Measurements from ENCODE around the gene RCOR2. TPM values are rescaled to one million over a fixed set of nuclear protein-coding genes. Genes with fewer than 3 reads are reported as not detected.

Gene RCOR2
- total and polyA plus RNA-seq, 2 experiments from 2014 or later: 5.5 to 66.9 TPM

DNA sequence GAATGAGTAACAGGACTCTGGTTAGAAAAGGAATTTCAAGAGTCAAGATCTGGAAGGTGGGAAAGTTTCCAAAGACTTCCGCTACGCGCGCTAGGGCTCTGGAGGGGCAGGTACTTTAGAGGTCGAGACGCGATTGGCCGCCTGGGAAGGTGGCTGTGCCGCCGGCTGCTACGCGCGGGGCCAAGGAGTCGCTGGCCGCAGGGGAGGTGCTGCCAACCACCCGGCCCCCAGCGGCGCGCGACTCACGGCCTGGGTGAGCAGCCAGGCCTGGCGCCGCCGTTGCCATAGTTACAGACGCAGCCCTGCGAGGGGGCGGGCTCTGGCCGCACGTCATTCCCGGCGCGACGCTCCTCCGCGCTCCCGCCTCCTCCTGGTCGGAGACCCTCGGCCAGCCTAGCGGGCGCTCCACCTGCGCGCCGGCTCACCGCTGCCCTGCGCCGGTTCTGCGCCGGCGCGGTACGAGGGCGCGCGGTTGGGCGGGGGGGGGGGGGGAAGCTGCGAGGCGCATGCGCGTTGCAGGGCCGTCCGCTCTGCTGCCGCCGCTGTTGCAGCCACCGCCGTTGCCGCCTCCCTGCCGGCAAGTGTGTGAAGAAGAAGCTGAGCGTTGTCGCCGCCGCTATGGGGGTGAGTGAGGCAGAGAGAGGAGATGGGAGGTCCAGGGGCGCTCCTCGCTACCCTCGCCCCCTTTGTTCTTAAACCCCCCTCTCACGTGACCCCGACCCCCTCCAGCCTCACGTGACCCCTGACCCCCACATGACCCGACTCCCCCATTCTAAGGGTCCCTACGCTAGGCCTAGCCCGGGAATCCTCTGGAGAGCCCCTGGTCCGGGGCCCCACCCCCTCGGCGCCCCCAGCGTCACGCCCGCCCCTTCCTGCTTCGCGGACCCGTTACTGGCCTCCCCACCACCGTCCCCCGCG lies 21.8 kb upstream of the RCOR2 start, which contains the start of gene NAA40:
NAA40 (plus strand) TSS at position 524 of the 918 bp plus-strand sequence; CDS start at position 619, 95 bp downstream.
- Histone ChIP-seq H2AFZ (peak within 1 kb of the TSS; percentile 97), H3K4me2 (peak within 1 kb of the TSS; percentile 96), H3K9me2 (ENCODE audit: insufficient read depth) (no peaks in the 10 kb centered on the region), H3K4me1 (ENCODE audit: insufficient read depth) (peaks cover 8% of the 10 kb centered on the region), H3K27ac (ENCODE audit: low read depth) (peak within 1 kb of the TSS; percentile 95), H3F3A (replicated peaks; ENCODE audit: low read depth) (peaks cover 23% of the 10 kb centered on the region), H3K4me3 (peak within 1 kb of the TSS; percentile 76), H4K20me1 (replicated peaks; ENCODE audit: insufficient read depth) (peaks cover 25% of the 10 kb centered on the region), H3K79me2 (replicated peaks; ENCODE audit: insufficient read depth) (peaks cover 46% of the 10 kb centered on the region), H3K27me3 (ENCODE audit: insufficient read depth) (no peaks in the 10 kb centered on the region), H3K36me3 (ENCODE audit: insufficient read depth) (no peaks in the 10 kb centered on the region)
- Mint-ChIP-seq H3K4me1 (peaks cover 14% of the 10 kb centered on the region), H3K27ac (peak within 1 kb of the TSS; percentile 87), H3K36me3 (ENCODE audit: low read depth) (no peaks in the 10 kb centered on the region; the same call in 2 of the 3 replicates), H3K9me3 (no peaks in the 10 kb centered on the region), H3K4me3 (peak within 1 kb of the TSS; percentile 81), H3K27me3 (ENCODE audit: insufficient read depth, low read depth, poor library complexity) (peaks cover 18% of the 10 kb centered on the region)
- peak; percentile 96 for DNase-seq (ENCODE audit: low spot score)
- TF ChIP-seq STAT1 (IDR thresholded peaks at IDR 0.05; ENCODE audit: unreplicated experiment) (no peak), CREB1 (CRISPR knock-in tag; IDR thresholded peaks at IDR 0.05; ENCODE audit: low read depth) (peak; percentile 98), EZH2 (IDR thresholded peaks at IDR 0.05; ENCODE audit: low read depth, unreplicated experiment) (no peak)
- TF ChIP-seq, protein P1, sequence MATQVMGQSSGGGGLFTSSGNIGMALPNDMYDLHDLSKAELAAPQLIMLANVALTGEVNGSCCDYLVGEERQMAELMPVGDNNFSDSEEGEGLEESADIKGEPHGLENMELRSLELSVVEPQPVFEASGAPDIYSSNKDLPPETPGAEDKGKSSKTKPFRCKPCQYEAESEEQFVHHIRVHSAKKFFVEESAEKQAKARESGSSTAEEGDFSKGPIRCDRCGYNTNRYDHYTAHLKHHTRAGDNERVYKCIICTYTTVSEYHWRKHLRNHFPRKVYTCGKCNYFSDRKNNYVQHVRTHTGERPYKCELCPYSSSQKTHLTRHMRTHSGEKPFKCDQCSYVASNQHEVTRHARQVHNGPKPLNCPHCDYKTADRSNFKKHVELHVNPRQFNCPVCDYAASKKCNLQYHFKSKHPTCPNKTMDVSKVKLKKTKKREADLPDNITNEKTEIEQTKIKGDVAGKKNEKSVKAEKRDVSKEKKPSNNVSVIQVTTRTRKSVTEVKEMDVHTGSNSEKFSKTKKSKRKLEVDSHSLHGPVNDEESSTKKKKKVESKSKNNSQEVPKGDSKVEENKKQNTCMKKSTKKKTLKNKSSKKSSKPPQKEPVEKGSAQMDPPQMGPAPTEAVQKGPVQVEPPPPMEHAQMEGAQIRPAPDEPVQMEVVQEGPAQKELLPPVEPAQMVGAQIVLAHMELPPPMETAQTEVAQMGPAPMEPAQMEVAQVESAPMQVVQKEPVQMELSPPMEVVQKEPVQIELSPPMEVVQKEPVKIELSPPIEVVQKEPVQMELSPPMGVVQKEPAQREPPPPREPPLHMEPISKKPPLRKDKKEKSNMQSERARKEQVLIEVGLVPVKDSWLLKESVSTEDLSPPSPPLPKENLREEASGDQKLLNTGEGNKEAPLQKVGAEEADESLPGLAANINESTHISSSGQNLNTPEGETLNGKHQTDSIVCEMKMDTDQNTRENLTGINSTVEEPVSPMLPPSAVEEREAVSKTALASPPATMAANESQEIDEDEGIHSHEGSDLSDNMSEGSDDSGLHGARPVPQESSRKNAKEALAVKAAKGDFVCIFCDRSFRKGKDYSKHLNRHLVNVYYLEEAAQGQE (IDR thresholded peaks at IDR 0.05; ENCODE audit: unreplicated experiment): peak; percentile 13
- peak; percentile 89 for ATAC-seq

DNA sequence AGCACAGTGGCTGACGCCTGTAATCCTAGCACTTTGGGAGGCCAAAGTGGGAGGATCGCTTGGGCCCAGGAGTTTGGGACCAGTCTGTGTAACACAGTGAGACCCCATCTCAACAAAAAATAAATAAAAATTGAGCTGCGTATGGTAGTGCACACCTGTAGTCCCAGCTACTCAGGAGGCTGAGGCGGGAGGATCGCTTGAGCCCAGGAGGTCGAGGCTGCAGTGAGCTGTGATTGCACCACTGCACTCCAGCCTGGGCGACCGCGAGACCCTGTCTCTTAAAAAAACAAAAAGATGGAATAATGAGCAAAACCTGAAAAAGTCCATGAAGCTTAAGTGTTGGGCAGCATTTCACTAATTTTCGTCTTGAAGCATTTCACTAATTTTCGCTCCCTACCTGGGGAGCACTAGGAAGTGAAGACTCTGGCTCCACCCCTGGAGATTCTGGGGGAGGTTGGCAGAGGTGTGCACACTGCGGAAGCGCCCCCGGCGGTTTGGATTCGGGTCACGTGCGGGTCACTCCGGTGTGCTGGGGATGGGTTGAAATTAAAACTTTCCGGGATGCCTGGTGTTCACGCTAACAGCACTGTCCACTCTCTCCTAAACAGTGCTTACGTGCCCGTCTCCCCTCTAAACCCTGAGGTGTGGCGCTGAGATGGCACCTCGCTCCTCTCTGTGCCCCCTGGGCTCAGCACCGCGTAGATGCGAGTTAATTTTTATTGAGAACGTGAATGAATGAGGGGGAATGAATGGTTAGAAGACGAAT lies 20.9 kb upstream of the RCOR2 start:
- H3K27me3 Mint-ChIP-seq (ENCODE audit: insufficient read depth, low read depth, poor library complexity): peaks cover 13% of the 10 kb centered on the region
- peak overlapping the region; percentile 97 for H2AFZ ChIP-seq
- peaks cover 14% of the 10 kb centered on the region for H3K4me1 Mint-ChIP-seq
- H3K9me2 ChIP-seq (ENCODE audit: insufficient read depth): no peaks in the 10 kb centered on the region
- H3K27me3 ChIP-seq (ENCODE audit: insufficient read depth): no peaks in the 10 kb centered on the region
- H3K9me3 Mint-ChIP-seq: no peaks in the 10 kb centered on the region
- peaks cover 37% of the 10 kb centered on the region for H3K79me2 ChIP-seq (replicated peaks; ENCODE audit: insufficient read depth)
- peak overlapping the region; percentile 88 for H3K4me2 ChIP-seq
- peak overlapping the region; percentile 95 for H3K27ac ChIP-seq (ENCODE audit: low read depth)
- peaks cover 23% of the 10 kb centered on the region for H3F3A ChIP-seq (replicated peaks; ENCODE audit: low read depth)
- peak overlapping the region; percentile 76 for H3K4me3 ChIP-seq
- H3K4me3 Mint-ChIP-seq: peak overlapping the region; percentile 81
- TF ChIP-seq, protein P2, sequence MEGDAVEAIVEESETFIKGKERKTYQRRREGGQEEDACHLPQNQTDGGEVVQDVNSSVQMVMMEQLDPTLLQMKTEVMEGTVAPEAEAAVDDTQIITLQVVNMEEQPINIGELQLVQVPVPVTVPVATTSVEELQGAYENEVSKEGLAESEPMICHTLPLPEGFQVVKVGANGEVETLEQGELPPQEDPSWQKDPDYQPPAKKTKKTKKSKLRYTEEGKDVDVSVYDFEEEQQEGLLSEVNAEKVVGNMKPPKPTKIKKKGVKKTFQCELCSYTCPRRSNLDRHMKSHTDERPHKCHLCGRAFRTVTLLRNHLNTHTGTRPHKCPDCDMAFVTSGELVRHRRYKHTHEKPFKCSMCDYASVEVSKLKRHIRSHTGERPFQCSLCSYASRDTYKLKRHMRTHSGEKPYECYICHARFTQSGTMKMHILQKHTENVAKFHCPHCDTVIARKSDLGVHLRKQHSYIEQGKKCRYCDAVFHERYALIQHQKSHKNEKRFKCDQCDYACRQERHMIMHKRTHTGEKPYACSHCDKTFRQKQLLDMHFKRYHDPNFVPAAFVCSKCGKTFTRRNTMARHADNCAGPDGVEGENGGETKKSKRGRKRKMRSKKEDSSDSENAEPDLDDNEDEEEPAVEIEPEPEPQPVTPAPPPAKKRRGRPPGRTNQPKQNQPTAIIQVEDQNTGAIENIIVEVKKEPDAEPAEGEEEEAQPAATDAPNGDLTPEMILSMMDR (conservative IDR thresholded peaks at IDR 0.05; ENCODE audit: low read depth in 2 of 2): peak in 1 of 2 experiments; percentile 29; a peak in 2 of 4 replicates
- TF ChIP-seq JUNB (IDR thresholded peaks at IDR 0.05; ENCODE audit: unreplicated experiment): no peak
- no peak for TF ChIP-seq ZNF114 (CRISPR knock-in tag; IDR thresholded peaks at IDR 0.05)
- no peak for TF ChIP-seq ZNF331 (CRISPR knock-in tag; IDR thresholded peaks at IDR 0.05; ENCODE audit: low read depth)
- no peak for TF ChIP-seq EZH2 (IDR thresholded peaks at IDR 0.05; ENCODE audit: low read depth, unreplicated experiment)
- TF ChIP-seq POLR2AphosphoS5 (IDR thresholded peaks at IDR 0.05; ENCODE audit: low read depth): no peak
- TF ChIP-seq, protein P3, sequence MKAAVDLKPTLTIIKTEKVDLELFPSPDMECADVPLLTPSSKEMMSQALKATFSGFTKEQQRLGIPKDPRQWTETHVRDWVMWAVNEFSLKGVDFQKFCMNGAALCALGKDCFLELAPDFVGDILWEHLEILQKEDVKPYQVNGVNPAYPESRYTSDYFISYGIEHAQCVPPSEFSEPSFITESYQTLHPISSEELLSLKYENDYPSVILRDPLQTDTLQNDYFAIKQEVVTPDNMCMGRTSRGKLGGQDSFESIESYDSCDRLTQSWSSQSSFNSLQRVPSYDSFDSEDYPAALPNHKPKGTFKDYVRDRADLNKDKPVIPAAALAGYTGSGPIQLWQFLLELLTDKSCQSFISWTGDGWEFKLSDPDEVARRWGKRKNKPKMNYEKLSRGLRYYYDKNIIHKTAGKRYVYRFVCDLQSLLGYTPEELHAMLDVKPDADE (IDR thresholded peaks at IDR 0.05): no peak
- TF ChIP-seq, protein P1 (IDR thresholded peaks at IDR 0.05; ENCODE audit: unreplicated experiment): no peak
- H3K36me3 Mint-ChIP-seq (ENCODE audit: low read depth): no peaks in the 10 kb centered on the region; the same call in 2 of the 3 replicates
- ATAC-seq (peak; percentile 17), DNase-seq (ENCODE audit: low spot score) (peak; percentile 59)
- H3K27ac Mint-ChIP-seq: peak overlapping the region; percentile 87
- no peaks in the 10 kb centered on the region for H3K36me3 ChIP-seq (ENCODE audit: insufficient read depth)
- H4K20me1 ChIP-seq (replicated peaks; ENCODE audit: insufficient read depth): peaks cover 19% of the 10 kb centered on the region
- peaks cover 8% of the 10 kb centered on the region for H3K4me1 ChIP-seq (ENCODE audit: insufficient read depth)

Data from GM23338 (cell line).